ENCODE results near the gene DDT.
"Not testable (repeated sequence)": the region's sequence is repeated elsewhere in the genome, so short reads cannot be mapped to it uniquely, and the experiment has no call there.

The DDT gene

DNA sequence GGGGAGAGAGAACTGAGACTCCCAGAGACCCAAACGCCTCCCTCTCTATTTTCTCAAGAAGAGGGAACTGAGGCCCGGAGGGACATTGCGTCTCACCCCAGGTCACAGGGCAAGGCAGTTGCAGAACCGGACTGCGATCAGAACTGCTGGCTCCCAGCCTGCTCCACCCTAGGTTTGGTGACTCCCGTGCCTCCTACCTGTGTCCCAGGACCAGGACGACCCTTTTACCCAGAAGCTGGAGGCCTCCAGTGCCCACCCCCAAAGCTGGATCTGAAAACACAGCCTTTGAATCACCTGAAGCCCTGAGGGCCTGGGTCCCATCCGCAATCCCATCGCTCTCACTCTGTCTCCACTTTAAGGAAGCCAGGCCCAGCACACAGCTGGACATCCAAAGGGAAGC, 29.6 kb upstream of the DDT start:
- no peak overlapping the region for H3K4me3 ChIP-seq (ENCODE audit: low read depth, low read length, poor library complexity, severe bottlenecking)
- TF ChIP-seq EZH2 (IDR thresholded peaks at IDR 0.05; ENCODE audit: borderline replicate concordance, low read length), result no peak
- TF ChIP-seq, protein P1, sequence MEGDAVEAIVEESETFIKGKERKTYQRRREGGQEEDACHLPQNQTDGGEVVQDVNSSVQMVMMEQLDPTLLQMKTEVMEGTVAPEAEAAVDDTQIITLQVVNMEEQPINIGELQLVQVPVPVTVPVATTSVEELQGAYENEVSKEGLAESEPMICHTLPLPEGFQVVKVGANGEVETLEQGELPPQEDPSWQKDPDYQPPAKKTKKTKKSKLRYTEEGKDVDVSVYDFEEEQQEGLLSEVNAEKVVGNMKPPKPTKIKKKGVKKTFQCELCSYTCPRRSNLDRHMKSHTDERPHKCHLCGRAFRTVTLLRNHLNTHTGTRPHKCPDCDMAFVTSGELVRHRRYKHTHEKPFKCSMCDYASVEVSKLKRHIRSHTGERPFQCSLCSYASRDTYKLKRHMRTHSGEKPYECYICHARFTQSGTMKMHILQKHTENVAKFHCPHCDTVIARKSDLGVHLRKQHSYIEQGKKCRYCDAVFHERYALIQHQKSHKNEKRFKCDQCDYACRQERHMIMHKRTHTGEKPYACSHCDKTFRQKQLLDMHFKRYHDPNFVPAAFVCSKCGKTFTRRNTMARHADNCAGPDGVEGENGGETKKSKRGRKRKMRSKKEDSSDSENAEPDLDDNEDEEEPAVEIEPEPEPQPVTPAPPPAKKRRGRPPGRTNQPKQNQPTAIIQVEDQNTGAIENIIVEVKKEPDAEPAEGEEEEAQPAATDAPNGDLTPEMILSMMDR (IDR thresholded peaks at IDR 0.05; ENCODE audit: low read length), result no peak
- no peak overlapping the region for H2AFZ ChIP-seq (ENCODE audit: low read length)
- H3K27me3 ChIP-seq (ENCODE audit: insufficient read depth, low read length), result no peaks in the 10 kb centered on the region; the same call in 1 of the 2 replicates
- H3K36me3 ChIP-seq (ENCODE audit: insufficient read depth, low read length), result no peaks in the 10 kb centered on the region; the same call in 1 of the 2 replicates
- no peaks in the 10 kb centered on the region for H3K4me1 ChIP-seq (ENCODE audit: insufficient read depth, low read length, severe bottlenecking)
- H3K79me2 ChIP-seq (ENCODE audit: insufficient read depth, low read length), result no peaks in the 10 kb centered on the region
- H3K9ac ChIP-seq (ENCODE audit: low read length), result no peak overlapping the region
- no peak overlapping the region for H3K27ac ChIP-seq (ENCODE audit: low read depth, low read length, poor library complexity, severe bottlenecking)
- no peak overlapping the region for H3K4me2 ChIP-seq (ENCODE audit: low read length)
- no peaks in the 10 kb centered on the region for H3K9me3 ChIP-seq (ENCODE audit: low read length)
- no peaks in the 10 kb centered on the region for H3K9me2 ChIP-seq (ENCODE audit: low read depth, low read length)
- H4K20me1 ChIP-seq (ENCODE audit: insufficient read depth, low read length), result no peaks in the 10 kb centered on the region
- H3F3A ChIP-seq (ENCODE audit: insufficient read depth, low read length), result no peaks in the 10 kb centered on the region

DNA sequence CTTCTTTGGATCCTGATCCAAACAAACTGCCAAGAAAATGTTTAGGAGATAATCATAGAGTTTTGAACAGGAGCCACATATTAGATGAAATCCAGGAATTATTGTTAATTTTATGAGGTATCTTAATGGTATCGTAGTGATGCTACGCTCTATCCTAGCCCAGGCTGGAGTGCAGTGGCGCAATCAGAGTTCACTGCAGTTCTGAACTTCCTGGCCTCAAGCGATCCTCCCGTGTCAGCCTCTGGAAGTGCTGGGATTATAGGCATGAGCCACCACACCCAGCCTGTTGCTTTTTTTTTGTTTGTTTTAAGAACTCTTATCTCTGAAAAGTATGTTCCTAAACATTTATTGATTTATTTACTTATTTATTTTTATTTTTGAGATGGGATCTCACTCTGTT, 28.6 kb upstream of the DDT start:
- Histone ChIP-seq H3K36me3 (ENCODE audit: insufficient read depth, low read length) (no peaks in the 10 kb centered on the region; the same call in 1 of the 2 replicates), H3F3A (ENCODE audit: insufficient read depth, low read length) (no peaks in the 10 kb centered on the region), H3K9ac (ENCODE audit: low read length) (no peak overlapping the region), H3K79me2 (ENCODE audit: insufficient read depth, low read length) (no peaks in the 10 kb centered on the region), H4K20me1 (ENCODE audit: insufficient read depth, low read length) (no peaks in the 10 kb centered on the region), H3K9me3 (ENCODE audit: low read length) (no peaks in the 10 kb centered on the region), H3K27me3 (ENCODE audit: insufficient read depth, low read length) (no peaks in the 10 kb centered on the region; the same call in 1 of the 2 replicates), H3K4me2 (ENCODE audit: low read length) (no peak overlapping the region), H3K4me1 (ENCODE audit: insufficient read depth, low read length, severe bottlenecking) (no peaks in the 10 kb centered on the region), H3K4me3 (ENCODE audit: low read depth, low read length, poor library complexity, severe bottlenecking) (no peak overlapping the region), H3K27ac (ENCODE audit: low read depth, low read length, poor library complexity, severe bottlenecking) (no peak overlapping the region), H3K9me2 (ENCODE audit: low read depth, low read length) (no peaks in the 10 kb centered on the region), H2AFZ (ENCODE audit: low read length) (no peak overlapping the region)
- TF ChIP-seq, protein P1 (IDR thresholded peaks at IDR 0.05; ENCODE audit: low read length), result no peak
- no peak for TF ChIP-seq EZH2 (IDR thresholded peaks at IDR 0.05; ENCODE audit: borderline replicate concordance, low read length)

DNA sequence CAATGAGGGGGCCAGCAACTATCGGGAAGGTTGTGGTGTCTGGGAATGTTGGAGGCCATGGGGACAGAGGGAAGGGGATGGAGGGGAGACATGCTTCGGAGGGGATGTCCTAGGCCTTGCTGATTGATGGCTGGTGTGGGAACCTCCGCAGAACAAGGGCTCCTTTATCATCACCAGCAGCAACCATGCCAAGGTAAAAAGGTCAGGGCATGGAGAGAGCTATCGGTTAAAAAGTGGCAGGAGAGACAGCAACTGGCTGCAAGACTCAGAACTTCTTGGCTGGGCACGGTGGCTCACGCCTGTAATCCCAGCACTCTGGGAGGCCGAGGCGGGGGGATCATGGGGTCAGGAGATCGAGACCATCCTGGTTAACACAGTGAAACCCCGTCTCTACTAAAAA, 28.0 kb upstream of the DDT start:
- Histone ChIP-seq H3K9me3 (ENCODE audit: low read length) (no peaks in the 10 kb centered on the region), H3K9ac (ENCODE audit: low read length) (no peak overlapping the region), H3K79me2 (ENCODE audit: insufficient read depth, low read length) (no peaks in the 10 kb centered on the region), H3K27me3 (ENCODE audit: insufficient read depth, low read length) (no peaks in the 10 kb centered on the region; the same call in 1 of the 2 replicates), H4K20me1 (ENCODE audit: insufficient read depth, low read length) (no peaks in the 10 kb centered on the region), H3K4me3 (ENCODE audit: low read depth, low read length, poor library complexity, severe bottlenecking) (no peak overlapping the region), H3K4me2 (ENCODE audit: low read length) (no peak overlapping the region), H3K36me3 (ENCODE audit: insufficient read depth, low read length) (no peaks in the 10 kb centered on the region; the same call in 1 of the 2 replicates), H3K4me1 (ENCODE audit: insufficient read depth, low read length, severe bottlenecking) (no peaks in the 10 kb centered on the region), H3K27ac (ENCODE audit: low read depth, low read length, poor library complexity, severe bottlenecking) (no peak overlapping the region), H3F3A (ENCODE audit: insufficient read depth, low read length) (no peaks in the 10 kb centered on the region), H3K9me2 (ENCODE audit: low read depth, low read length) (no peaks in the 10 kb centered on the region), H2AFZ (ENCODE audit: low read length) (no peak overlapping the region)
- TF ChIP-seq EZH2 (IDR thresholded peaks at IDR 0.05; ENCODE audit: borderline replicate concordance, low read length), result no peak

DNA sequence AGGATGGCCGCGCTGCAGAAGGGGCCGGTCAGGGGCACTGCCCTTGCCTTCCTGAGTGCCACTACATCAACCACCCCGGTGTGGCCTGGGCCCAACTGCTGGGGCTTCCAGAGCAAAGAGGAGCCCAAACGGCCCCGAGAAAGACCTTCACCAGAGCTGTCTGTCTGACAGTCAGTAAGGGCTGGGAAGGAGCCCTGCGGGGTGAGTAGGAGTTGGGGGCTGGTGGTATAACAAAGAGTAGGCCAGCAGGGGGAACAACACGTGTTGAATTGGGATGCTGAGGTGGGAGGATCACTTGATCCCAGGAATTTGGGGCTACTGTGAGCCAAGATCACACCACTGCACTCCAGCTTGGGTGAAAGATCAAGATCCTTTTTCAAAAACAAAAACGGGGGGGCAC, 27.1 kb upstream of the DDT start:
- no peak for TF ChIP-seq EZH2 (IDR thresholded peaks at IDR 0.05; ENCODE audit: borderline replicate concordance, low read length)
- TF ChIP-seq, protein P1 (IDR thresholded peaks at IDR 0.05; ENCODE audit: low read length), result no peak
- H3K9me3 ChIP-seq (ENCODE audit: low read length), result no peaks in the 10 kb centered on the region
- H2AFZ ChIP-seq (ENCODE audit: low read length), result no peak overlapping the region
- H3K4me2 ChIP-seq (ENCODE audit: low read length), result no peak overlapping the region
- no peaks in the 10 kb centered on the region for H3K4me1 ChIP-seq (ENCODE audit: insufficient read depth, low read length, severe bottlenecking)
- no peaks in the 10 kb centered on the region for H4K20me1 ChIP-seq (ENCODE audit: insufficient read depth, low read length)
- H3K4me3 ChIP-seq (ENCODE audit: low read depth, low read length, poor library complexity, severe bottlenecking), result no peak overlapping the region
- H3K27me3 ChIP-seq (ENCODE audit: insufficient read depth, low read length), result no peaks in the 10 kb centered on the region; the same call in 1 of the 2 replicates
- no peak overlapping the region for H3K27ac ChIP-seq (ENCODE audit: low read depth, low read length, poor library complexity, severe bottlenecking)
- no peak overlapping the region for H3K9ac ChIP-seq (ENCODE audit: low read length)
- no peaks in the 10 kb centered on the region for H3F3A ChIP-seq (ENCODE audit: insufficient read depth, low read length)
- H3K79me2 ChIP-seq (ENCODE audit: insufficient read depth, low read length), result no peaks in the 10 kb centered on the region
- no peaks in the 10 kb centered on the region for H3K36me3 ChIP-seq (ENCODE audit: insufficient read depth, low read length)
- no peaks in the 10 kb centered on the region for H3K9me2 ChIP-seq (ENCODE audit: low read depth, low read length)

DNA sequence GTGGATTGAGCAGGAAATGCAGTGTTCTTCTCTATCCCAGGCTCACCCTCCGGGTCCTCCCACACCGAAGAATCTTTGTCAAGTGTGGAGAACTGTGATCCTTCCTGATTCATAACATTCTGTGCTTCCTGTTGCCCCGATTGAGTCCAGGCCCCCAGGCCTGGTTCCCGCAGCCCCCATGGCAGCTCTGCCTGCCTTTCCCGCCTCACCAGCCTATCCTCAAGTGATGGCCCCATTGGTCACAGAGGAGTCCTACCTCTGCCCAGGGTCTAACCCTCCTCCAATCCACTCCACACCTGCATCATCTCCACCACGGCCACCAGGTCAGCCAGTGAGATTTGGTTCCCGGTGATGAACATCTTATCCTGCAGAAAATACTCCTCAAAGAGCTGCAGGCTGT, 25.5 kb upstream of the DDT start:
- not testable (repeated sequence) for H3K79me2 ChIP-seq (ENCODE audit: insufficient read depth, low read length); H3K9me2 ChIP-seq (ENCODE audit: low read depth, low read length); H3K9me3 ChIP-seq (ENCODE audit: low read length); H3K4me1 ChIP-seq (ENCODE audit: insufficient read depth, low read length, severe bottlenecking); H2AFZ ChIP-seq (ENCODE audit: low read length); H3K4me2 ChIP-seq (ENCODE audit: low read length); H3K36me3 ChIP-seq (ENCODE audit: insufficient read depth, low read length); H4K20me1 ChIP-seq (ENCODE audit: insufficient read depth, low read length); H3F3A ChIP-seq (ENCODE audit: insufficient read depth, low read length); H3K27me3 ChIP-seq (ENCODE audit: insufficient read depth, low read length); H3K9ac ChIP-seq (ENCODE audit: low read length); H3K27ac ChIP-seq (ENCODE audit: low read depth, low read length, poor library complexity, severe bottlenecking); H3K4me3 ChIP-seq (ENCODE audit: low read depth, low read length, poor library complexity, severe bottlenecking)

All from OCI-LY1 (cell line).